CD4-positive, alpha-beta T cell (primary cell): ENCODE results near the gene WASHC3. TPM values are rescaled to one million over a fixed set of nuclear protein-coding genes. Genes with fewer than 3 reads are reported as not detected.

ENCODE experiments used
- ATAC-seq: fragments of 200-7000 bp; cut with Tn5 transposase; one replicate; pipeline ENCODE4 v1.10.0; 2022; ENCODE audit warnings: mild to moderate bottlenecking; ENCODE audit not compliant: poor library complexity
- CTCF ChIA-PET: fragments of 350-600 bp; sonication (Branson Sonifier 250); formaldehyde crosslinking; loops from one replicate; lab custom pipeline; 2021; ENCODE audit warnings: antibody characterized with exemption, inconsistent platforms; lab: Charles Lee
- POLR2A ChIA-PET: fragments of 350-600 bp; sonication (Branson Sonifier 250); formaldehyde crosslinking; loops from one replicate; lab custom pipeline; 2021; ENCODE audit warnings: antibody characterized with exemption, inconsistent platforms; lab: Charles Lee
- DNase-seq, 14 experiments: peaks; one replicate each; pipeline ENCODE4 v3.0.0-alpha.2; 2013 to 2020; ENCODE audit warnings: mixed read lengths in 2 of 14
- H3K27ac ChIP-seq, 2 donors: one replicate each; pipeline versions ENCODE4 v1.5.1 to v1.7.0; 2013; ENCODE audit warnings: low read length in 2 of 2, low read depth in 1 of 2, mild to moderate bottlenecking in 1 of 2
- H3K27me3 ChIP-seq, 2 experiments: 1 replicate in 1 of 2; 2 replicates in 1 of 2; pipeline versions ENCODE4 v1.6.1 to v1.7.0; 2013; ENCODE audit warnings: low read length in 2 of 2, control low read depth in 1 of 2, mild to moderate bottlenecking in 1 of 2, moderate library complexity in 1 of 2; ENCODE audit not compliant: insufficient read depth in 2 of 2, control insufficient read depth in 1 of 2
- H3K36me3 ChIP-seq: one replicate; pipeline ENCODE4 v1.6.1; 2013; ENCODE audit warnings: low read length, control low read depth; ENCODE audit not compliant: insufficient read depth
- H3K4me1 ChIP-seq: one replicate; pipeline ENCODE4 v1.6.1; 2013; ENCODE audit warnings: low read length, control low read depth; ENCODE audit not compliant: insufficient read depth
- H3K4me3 ChIP-seq: one replicate; pipeline ENCODE4 v1.5.1; 2013; ENCODE audit warnings: mild to moderate bottlenecking, low read length, moderate library complexity
- H3K9me3 ChIP-seq, 2 experiments: 1 replicate in 1 of 2; 2 replicates in 1 of 2; pipeline versions ENCODE4 v1.6.1 to v1.7.0; 2013; ENCODE audit warnings: low read length in 2 of 2, mild to moderate bottlenecking in 2 of 2, control low read depth in 1 of 2, moderate library complexity in 1 of 2; ENCODE audit not compliant: control insufficient read depth in 1 of 2, insufficient read depth in 1 of 2
- H3K27ac Mint-ChIP-seq: one replicate; pipeline ENCODE4 v1.8.0; 2020; ENCODE audit warnings: mixed read lengths
- H3K27me3 Mint-ChIP-seq: one replicate; pipeline ENCODE4 v1.8.0; 2021; ENCODE audit warnings: mixed read lengths
- H3K36me3 Mint-ChIP-seq: one replicate; pipeline ENCODE4 v1.8.0; 2021; ENCODE audit warnings: low read depth, mixed read lengths
- H3K4me1 Mint-ChIP-seq: one replicate; pipeline ENCODE4 v1.8.0; 2021; ENCODE audit warnings: low read depth, mixed read lengths
- H3K4me3 Mint-ChIP-seq: one replicate; pipeline ENCODE4 v1.8.0; 2020; ENCODE audit warnings: mild to moderate bottlenecking, mixed read lengths
- H3K9me3 Mint-ChIP-seq: one replicate; pipeline ENCODE4 v1.8.0; 2020; ENCODE audit warnings: mixed read lengths
- intact Hi-C, 2 experiments: fragments of 100-400 bp; cut with DNase I in 1 of 2; cut with micrococcal nuclease in 1 of 2; formaldehyde crosslinking; loops; one replicate each; pipeline versions ENCODE4 v1.15.1 to v1.9.0; 2023 to 2025; cut with DNase I, micrococcal nuclease
- total RNA-seq, 174 experiments: library from RNA in 2 of 174; stranded (reverse) in 2 of 174; gene quantifications; one replicate each; pipeline ENCODE4 v1.2.3 and lab custom pipeline; 2021 to 2026
- TF ChIP-seq, protein P1 (sequence below): fragments of 200-600 bp; IDR thresholded peaks from one replicate; pipeline ENCODE4 v1.8.0; 2022; ENCODE audit warnings: antibody characterized with exemption, mild to moderate bottlenecking

Gene WASHC3
- total RNA-seq, 2 experiments from 2014 or later, result 16.9 to 20.3 TPM

DNA sequence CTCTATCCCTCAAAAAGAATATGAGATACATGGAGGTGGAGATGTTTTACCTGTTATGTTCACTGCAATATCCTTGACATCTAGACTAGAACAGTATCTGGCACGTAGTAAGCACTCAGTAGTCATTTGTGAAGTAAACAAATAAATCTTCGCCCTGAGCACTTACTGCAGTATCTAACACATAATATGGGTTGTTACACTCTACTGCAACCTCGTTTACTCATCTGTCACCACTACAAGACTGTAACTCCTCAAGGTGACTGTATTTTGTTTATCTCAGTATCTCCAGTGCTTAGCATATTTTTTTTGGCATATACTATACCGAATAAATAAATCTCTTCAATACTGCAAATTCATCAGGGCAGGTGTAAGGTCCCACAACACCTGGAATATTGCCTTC is 66.1 kb downstream of the WASHC3 start:
- H3K27me3 ChIP-seq, result peaks cover 0 to 7% of the 10 kb centered on the region in 2 experiments
- TF ChIP-seq, protein P1, sequence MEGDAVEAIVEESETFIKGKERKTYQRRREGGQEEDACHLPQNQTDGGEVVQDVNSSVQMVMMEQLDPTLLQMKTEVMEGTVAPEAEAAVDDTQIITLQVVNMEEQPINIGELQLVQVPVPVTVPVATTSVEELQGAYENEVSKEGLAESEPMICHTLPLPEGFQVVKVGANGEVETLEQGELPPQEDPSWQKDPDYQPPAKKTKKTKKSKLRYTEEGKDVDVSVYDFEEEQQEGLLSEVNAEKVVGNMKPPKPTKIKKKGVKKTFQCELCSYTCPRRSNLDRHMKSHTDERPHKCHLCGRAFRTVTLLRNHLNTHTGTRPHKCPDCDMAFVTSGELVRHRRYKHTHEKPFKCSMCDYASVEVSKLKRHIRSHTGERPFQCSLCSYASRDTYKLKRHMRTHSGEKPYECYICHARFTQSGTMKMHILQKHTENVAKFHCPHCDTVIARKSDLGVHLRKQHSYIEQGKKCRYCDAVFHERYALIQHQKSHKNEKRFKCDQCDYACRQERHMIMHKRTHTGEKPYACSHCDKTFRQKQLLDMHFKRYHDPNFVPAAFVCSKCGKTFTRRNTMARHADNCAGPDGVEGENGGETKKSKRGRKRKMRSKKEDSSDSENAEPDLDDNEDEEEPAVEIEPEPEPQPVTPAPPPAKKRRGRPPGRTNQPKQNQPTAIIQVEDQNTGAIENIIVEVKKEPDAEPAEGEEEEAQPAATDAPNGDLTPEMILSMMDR, result no peak
- H3K4me3 ChIP-seq, result no peak overlapping the region
- H3K36me3 ChIP-seq, result no peaks in the 10 kb centered on the region
- POLR2A ChIA-PET, result no interaction called here
- H3K9me3 ChIP-seq, result no peaks in the 10 kb centered on the region
- DNase-seq (no peak), ATAC-seq (no peak)
- H3K4me1 Mint-ChIP-seq, result no peaks in the 10 kb centered on the region
- H3K4me3 Mint-ChIP-seq, result no peak overlapping the region
- H3K27ac Mint-ChIP-seq, result no peak overlapping the region
- H3K9me3 Mint-ChIP-seq, result no peaks in the 10 kb centered on the region
- H3K36me3 Mint-ChIP-seq, result no peaks in the 10 kb centered on the region
- peaks cover 32% of the 10 kb centered on the region for H3K27me3 Mint-ChIP-seq
- CTCF ChIA-PET, result no interaction called here
- H3K4me1 ChIP-seq, result no peaks in the 10 kb centered on the region
- intact Hi-C loops, result no loop called here
- H3K27ac ChIP-seq, result no peak overlapping the region

DNA sequence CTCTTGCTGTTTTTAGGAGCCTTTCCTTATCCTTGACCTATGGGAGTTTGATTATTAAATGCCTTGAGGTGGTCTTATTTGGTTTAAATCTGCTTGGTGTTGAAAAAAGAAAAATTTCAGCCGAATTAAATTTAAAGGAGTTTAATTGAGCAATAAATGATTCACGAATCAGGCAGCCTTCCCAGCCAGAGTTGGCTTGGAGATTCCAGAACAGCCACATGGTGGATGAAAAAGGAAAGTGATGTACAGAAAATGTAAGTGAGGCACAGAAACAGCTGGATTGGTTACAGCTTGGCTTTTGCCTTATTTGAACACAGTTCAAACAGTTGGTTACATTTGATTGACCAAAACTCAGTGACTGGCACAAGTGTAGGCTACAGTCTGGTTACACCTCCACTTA is 69.7 kb downstream of the WASHC3 start:
- H3K36me3 ChIP-seq, result no peaks in the 10 kb centered on the region
- Mint-ChIP-seq H3K9me3 (no peaks in the 10 kb centered on the region), H3K27me3 (peaks cover 28% of the 10 kb centered on the region), H3K4me1 (no peaks in the 10 kb centered on the region), H3K27ac (no peak overlapping the region), H3K36me3 (no peaks in the 10 kb centered on the region), H3K4me3 (no peak overlapping the region)
- no peak for ATAC-seq
- TF ChIP-seq, protein P1, result no peak
- H3K4me3 ChIP-seq, result no peak overlapping the region
- H3K27ac ChIP-seq, result no peak overlapping the region
- DNase-seq, result no peak
- ChIA-PET CTCF (no interaction called here), POLR2A (no interaction called here)
- intact Hi-C loops, result no loop called here
- no peaks in the 10 kb centered on the region for H3K4me1 ChIP-seq
- no peaks in the 10 kb centered on the region for H3K9me3 ChIP-seq
- peaks cover 0 to 7% of the 10 kb centered on the region in 2 experiments for H3K27me3 ChIP-seq

DNA sequence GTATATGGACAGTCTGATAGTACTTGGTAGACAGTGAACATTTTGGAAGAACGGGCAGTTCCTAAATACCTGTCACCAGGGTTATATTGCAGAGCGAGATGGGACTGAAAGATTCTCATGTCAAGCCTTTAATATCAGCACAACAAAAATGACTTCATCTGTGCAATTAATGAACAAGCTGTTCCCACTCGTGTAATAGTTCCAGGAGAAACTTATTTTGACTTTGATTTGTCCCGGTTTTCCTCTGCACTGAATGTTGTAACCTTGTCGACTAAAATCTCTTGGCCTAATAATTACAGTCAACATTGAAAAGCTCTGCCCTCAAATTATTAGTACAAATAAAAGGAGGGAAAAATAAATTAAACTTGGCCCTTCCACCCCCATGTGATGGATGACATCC is 79.5 kb downstream of the WASHC3 start:
- TF ChIP-seq, protein P1, result no peak
- ATAC-seq (no peak), DNase-seq (no peak)
- Histone ChIP-seq H3K4me3 (no peak overlapping the region), H3K36me3 (no peaks in the 10 kb centered on the region), H3K4me1 (no peaks in the 10 kb centered on the region), H3K27ac (no peak overlapping the region), H3K27me3 (no peaks in the 10 kb centered on the region), H3K9me3 (no peaks in the 10 kb centered on the region)
- ChIA-PET CTCF (no interaction called here), POLR2A (no interaction called here)
- Mint-ChIP-seq H3K36me3 (no peaks in the 10 kb centered on the region), H3K4me3 (no peak overlapping the region), H3K27ac (no peak overlapping the region), H3K4me1 (no peaks in the 10 kb centered on the region), H3K27me3 (no peaks in the 10 kb centered on the region), H3K9me3 (no peaks in the 10 kb centered on the region)
- intact Hi-C loops, result no loop called here
